ENCODE measurements around the gene FBL.
"Not testable (repeated sequence)": the region's sequence is repeated elsewhere in the genome, so short reads cannot be mapped to it uniquely, and the experiment has no call there.

- TF ChIP-seq EZH2phosphoT487 (IDR thresholded peaks at IDR 0.05; ENCODE audit: insufficient read depth, low read depth); EZH2 (IDR thresholded peaks at IDR 0.05; ENCODE audit: insufficient read depth, poor library complexity, severe bottlenecking): not testable (repeated sequence)
Observed at GRCh38 chr19:39877982-39878381, 31.8 kb upstream of the FBL start.

Measured in GM23248 (cell line).